ENCODE results near the gene MVB12B.

DNA sequence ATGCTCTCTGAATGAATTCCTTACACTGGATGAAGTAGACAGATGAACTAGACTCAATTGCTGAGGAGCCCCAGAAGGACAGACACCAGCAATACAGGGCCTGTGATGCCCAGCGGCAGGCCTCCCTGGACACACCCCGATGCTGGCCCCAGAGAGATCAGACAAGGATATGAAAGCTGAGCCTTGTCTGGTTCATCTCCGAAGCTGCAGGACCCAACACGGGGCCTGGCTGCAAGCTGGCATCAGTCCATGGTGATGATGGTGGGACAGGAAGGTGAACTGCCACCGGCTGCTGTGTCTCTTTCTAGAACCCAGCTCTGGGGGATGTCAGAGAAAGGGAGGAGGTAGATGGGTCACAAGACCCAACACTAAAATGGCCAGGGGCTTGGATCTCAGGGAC lies 183.1 kb downstream of the MVB12B start:
- TF ChIP-seq CTCF (IDR thresholded peaks at IDR 0.05) (no peak), POLR2A (IDR thresholded peaks at IDR 0.05) (no peak), EP300 (IDR thresholded peaks at IDR 0.05) (no peak)
